ENCODE data around the gene RELA.

RELA gene

GRCh38 chr11:65606876-65607613, 55.7 kb downstream of the RELA start:
- DNase-seq (ENCODE audit: low read depth), result no peak
- H3K4me3 ChIP-seq (ENCODE audit: low read depth, low read length), result no peak overlapping the region
- TF ChIP-seq CTCF (IDR thresholded peaks at IDR 0.05; ENCODE audit: insufficient read depth, low read depth, low read length, missing control alignments), result no peak

GRCh38 chr11:65604258-65604657, 58.5 kb downstream of the RELA start:
- TF ChIP-seq CTCF (IDR thresholded peaks at IDR 0.05; ENCODE audit: insufficient read depth, low read depth, low read length, missing control alignments), result no peak
- no peak overlapping the region for H3K4me3 ChIP-seq (ENCODE audit: low read depth, low read length)
- no peak for DNase-seq (ENCODE audit: low read depth)

Data from GM12865 (cell line).